A673 (cell line): ENCODE data around the gene SFN.

Source experiments
- CTCF ChIP-seq: fragments of 300-800, 200-600 bp; sonication (generic); conservative IDR thresholded peaks from 2 replicates; pipeline ENCODE4 v1.5.1; 2017; ENCODE audit warnings: low read depth, mild to moderate bottlenecking, antibody characterized with exemption, low read length, moderate library complexity, mixed read lengths
- EZH2 ChIP-seq: fragments of 200-600 bp; sonication (generic); IDR thresholded peaks from 2 replicates; pipeline ENCODE4 v1.6.1; 2017; ENCODE audit warnings: borderline replicate concordance, low read depth, mild to moderate bottlenecking, mixed read lengths, antibody characterized with exemption, low read length; ENCODE audit not compliant: poor library complexity, severe bottlenecking

GRCh38 chr1:26888231-26888630 is 25.3 kb downstream of the SFN start:
- TF ChIP-seq CTCF = no peak
- no peak for TF ChIP-seq EZH2
